NCI-H2171 (cell line): ENCODE results near the gene ARHGAP15.

ENCODE experiments used
- DNase-seq: peaks from one replicate; lab custom pipeline; 2025; lab: John Stamatoyannopoulos, UW

The ARHGAP15 gene

DNA sequence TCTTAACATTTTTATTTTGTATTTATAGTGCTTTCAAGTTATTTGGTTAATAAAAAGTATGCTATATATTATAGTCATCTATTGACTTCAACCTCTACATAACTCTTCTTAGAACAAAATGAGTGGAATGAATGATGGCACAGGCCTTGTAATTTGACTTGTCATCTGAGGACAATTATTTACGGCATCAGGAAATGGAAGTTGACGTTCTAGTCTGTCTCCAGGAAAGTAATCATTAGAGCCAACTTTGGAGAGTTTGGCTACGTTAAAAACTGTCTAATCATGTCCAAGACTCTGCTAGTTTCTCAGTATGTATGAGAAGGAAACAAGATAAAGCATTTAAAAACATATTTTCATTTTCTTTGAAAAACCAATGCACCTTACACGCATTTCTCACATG, 353.6 kb downstream of the ARHGAP15 start:
- no peak for DNase-seq

DNA sequence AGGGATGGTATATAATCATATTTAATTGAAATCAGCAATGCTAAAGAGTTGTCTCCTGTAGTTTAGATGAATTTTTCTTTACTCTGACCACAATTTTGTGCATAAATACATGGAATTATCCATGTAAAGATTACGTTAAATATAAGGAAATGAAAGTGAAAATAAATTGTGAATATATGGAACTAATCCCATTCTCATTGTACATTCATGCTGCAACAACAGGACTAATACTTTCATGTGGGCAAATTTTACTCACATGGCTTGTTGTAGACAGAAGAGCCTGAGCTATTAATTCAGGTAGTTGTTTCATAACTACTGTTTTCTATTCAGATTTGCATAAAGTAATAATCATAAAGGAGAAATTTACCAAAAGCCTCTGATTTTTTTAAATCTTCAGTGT, 357.8 kb downstream of the ARHGAP15 start:
- DNase-seq = no peak

DNA sequence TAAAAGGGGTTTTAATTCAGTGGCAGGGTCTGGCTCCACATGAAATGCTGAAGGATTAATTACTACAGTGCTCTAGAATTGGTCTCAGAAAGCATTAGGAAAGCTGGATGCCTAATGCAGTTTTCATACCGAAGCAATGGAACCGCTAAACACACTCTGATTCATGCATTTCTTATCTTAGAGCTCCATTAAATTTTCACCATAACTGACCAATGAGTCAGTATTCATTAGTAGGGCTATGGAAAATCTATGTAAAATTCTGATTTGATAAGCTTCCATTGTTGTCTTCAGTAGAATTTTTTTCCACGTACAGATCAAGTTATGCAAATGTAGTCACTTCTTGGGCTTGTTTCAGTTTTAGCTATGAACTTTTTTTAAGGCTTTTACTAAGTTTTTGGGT, 359.9 kb downstream of the ARHGAP15 start:
- DNase-seq = no peak

DNA sequence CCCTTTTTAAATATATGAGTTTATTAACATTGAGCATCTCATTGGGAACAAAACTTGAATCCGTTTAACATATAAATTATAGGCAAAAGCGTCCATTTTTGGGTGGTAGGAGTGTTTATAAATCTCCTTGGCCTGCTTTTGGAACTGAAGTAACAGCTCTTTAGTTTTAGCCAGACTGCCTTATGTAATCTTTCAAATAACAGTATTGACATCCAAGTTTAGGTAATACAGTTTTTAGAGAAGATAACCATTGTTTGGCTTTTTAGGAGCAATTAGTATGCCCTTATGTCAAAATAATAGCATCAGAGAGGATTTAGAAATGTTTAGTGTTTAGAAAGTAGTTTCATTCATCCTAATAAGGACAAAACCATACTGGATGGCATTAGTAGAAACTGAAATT, 361.9 kb downstream of the ARHGAP15 start:
- no peak for DNase-seq

DNA sequence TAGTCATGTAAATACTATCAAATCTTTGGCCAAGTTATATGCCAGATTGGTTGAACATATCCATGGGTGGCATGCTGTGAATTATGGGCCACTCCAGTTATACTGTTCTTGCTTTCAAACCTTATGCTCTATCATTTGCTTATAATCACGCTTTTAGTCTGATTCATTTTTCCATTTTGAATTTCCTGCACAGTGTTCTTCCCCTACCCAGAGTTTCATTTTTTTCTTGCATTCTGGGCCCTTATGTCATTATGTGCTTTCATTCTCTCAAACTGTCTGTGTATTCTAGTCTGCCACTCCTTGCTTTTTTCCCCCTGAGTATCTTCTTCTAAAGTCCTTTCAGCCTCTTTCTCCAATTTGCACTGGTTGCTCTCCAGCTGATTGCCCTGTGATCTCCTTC, 364.1 kb downstream of the ARHGAP15 start:
- DNase-seq = no peak

DNA sequence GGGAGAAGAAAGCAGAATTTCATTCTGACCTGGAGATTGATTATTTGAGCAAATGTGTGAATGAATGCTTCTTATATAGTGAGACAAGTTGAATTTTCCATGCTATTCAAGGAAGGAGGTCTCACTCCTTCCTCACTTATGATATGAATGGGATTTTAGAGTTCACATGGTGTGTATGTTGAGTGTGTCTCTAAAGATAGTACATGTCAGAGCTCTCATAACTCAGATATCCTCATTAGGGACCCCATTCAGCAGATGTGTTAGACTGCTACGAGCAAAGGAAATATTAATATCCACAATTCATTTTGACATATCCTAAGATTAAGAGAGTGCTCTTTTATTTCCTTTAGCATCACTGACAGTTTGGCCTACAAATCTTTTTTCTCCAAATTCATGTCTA, 368.5 kb downstream of the ARHGAP15 start:
- no peak for DNase-seq

DNA sequence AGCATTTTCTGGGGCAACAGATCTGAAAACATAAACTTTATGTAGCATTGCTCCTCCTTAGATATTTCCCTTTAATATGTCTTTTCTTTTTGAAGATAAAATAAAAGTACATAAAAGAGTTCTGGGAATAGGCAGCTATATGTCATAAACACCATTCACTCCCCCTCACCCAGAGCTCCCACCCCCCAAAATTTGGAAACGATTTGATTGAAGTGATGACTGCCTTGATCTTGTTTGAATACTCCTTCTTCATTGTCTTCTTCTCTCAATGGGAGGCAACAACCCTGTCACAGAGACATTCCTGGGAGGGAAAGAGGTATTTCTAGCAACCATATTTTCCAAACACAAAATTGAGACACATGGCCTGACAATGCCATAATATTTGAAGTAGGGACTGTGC, 369.3 kb downstream of the ARHGAP15 start:
- no peak for DNase-seq

DNA sequence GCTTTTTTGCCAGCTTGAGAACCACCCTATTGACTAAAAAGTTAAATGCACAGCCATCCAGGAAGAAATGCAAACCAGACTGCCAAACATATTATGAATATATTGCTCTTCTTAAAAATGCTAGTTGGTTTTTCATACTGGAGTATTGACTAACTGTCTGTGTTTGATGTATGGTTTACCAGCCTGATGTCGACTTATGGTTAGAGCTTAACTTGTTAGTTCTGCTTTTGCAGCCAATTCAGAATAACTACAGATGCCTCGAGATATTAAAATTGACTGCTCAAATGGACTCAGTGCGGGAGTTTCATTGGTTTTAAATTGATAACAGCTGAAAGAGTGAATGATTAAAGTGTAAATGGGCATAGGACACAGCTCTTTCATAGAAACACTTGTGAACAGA, 369.8 kb downstream of the ARHGAP15 start:
- DNase-seq = no peak

DNA sequence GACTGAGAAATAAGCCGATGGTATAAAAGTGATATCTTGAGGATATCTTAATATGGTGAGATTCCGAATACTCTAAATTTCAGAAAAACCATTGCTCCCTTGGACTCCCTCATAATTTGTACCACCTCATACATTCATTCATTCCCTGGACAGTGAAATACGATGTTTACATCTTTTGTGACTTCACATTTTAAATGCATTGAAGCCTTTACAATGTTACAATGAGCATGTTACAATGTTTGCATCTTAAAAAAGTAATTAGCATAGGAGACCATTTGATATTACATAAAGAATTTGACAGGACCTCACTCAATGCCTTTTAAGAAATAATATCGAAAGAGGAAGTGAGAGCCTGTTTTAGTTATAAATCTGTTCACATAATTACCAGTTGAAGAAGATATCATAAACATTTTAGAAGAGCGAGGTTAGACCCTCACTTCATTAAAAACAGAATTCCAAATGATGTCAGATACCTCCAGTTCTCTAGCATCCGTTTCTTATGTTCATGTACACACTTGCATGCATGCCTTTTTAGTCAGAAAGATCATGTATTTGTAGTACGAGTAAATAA, 372.0 kb downstream of the ARHGAP15 start:
- no peak for DNase-seq

DNA sequence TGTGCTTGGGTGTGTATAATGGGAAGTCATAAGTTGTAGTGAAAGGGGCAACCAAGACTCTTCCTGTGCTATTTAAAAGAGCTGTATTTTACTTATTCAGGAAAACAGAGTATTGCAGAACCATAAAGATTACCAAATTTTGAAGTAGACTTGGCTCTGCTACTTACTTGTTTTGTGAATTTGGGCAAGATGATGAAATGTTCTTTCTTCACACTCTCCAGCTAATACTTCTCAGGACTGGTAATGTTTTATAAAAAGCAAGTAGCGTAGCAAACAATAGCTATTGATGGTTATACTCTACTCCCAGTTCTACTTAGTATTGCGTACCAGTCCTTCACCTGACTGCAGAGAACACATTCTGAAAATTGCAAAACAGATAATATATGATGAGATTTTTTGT, 374.1 kb downstream of the ARHGAP15 start:
- DNase-seq = no peak

DNA sequence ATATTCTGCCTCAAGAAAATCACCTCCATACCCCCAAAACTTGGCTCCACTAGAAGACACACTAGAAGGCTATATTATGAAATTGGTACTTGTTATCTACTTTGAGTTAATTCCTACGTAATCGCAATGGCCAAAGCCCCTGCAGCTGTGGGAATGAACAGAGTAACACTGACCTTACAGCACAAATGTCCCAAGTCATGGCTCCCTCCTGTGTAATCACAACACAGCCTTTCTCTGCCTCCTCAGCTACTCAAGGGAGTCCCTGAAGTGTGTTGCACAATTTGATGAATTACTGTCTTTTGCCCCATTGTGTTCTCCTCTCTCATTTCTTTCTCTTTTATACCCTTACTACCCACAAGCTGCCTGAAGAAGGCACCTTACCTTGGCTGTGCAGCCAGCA, 375.2 kb downstream of the ARHGAP15 start:
- DNase-seq = no peak

DNA sequence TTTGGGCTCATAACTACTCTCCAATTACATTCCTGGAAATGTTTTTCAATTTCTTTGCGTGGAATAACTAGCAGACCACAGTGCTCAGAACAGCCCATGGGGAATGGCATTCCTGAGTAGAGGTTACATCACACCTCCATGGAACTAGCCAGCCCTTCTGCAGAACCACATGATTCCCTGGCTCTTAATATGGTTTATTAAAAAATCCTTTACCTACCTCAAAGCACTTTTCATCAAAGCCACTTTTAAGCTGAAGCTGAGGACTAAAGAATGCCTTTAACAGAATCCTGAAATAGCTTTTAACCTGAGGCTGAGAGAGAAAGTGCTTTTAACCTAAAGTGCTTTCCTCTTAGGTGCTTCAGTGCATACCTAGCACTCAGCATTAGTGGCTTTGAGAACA, 376.3 kb downstream of the ARHGAP15 start:
- DNase-seq = no peak

DNA sequence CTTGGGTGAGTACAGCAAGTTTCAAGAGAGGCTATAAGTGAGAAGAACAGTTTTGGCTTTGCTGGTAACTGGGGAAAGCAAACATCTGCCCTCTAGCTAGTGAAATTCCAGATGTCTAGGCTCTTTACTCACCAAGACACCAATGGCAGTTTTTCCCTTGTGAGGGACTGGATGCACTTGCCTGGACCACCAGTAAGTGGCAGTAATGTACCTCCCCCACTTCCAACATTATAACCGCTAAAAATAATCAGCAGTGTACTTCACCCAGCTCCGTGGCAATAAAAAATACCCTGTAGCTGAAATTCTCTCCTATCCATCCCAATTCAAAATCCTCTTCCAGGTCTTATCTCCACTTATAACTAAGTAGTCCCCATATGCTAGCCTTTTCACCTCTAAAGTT, 383.9 kb downstream of the ARHGAP15 start:
- DNase-seq = no peak

DNA sequence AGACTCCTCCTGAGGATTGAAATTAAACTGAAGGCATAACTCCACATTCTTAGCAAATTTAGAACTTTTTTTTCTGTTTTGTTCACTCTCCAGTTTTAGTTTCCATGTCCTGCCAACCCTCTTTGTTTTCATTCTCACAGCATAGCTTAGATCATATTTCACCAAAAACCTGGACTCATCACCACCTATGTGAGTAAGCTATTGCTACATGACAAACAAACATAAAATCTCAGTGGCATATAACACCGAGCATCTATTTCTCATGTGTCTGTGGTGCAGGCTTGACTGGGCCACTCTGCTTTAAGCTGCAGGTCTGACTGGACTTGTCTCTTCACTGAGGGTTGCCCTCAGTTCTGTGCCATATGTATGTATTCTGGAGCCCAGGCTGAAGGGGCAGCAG, 385.2 kb downstream of the ARHGAP15 start:
- DNase-seq = no peak

DNA sequence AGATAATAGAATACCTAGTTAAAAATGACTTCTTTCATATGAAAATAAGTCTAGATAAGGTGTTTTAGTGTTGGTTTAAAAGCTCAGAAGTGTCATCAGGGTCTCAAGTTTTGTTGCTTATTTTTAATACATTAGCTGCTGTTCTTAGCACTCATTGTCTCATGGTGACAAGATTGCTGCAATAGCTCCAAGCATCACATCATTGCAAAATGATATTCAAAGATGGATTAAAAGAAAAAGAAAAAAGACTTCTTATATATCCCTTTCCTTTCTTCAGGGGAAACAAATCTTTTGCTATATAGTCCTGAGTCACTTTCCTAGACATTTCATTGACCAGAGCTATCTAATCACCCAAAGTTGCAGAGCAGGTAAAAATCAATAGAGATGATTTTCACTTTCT, 386.1 kb downstream of the ARHGAP15 start:
- no peak for DNase-seq

DNA sequence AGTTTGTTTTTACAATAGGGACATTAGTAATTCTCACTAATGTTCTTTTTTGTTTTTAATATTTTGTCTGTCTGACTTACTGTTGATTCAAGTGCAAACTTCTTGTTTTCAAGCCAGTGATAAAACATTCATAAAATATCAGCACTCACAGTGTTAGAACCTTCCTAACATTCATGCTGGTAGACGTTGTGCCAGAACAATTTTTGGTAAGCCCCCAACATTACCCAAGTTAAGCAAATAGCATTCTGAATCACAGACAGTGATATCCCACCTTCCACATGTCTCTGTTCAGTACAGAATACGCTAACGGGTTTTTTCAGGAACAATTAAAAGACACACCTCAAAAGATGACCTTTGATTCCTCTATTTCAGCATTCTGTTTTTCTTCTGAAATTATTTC, 390.3 kb downstream of the ARHGAP15 start:
- no peak for DNase-seq

DNA sequence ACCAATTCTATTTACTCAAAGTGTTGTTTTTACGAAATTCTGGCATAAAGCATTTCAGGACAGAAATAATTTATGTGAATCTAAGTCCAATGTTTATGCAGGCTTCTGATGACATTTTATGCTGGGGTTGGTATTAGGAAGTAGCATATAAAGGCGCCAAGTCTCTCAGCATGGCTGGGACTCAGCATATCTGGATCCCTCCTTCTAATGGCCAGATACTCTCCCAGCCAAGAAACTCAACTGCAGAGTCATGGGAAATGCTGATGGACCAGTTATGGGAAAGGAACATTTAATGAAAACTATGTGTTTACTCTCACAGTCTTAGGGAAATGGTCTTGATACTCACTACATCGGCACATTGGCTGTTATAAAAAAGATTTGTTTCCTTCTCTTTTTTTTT, 392.2 kb downstream of the ARHGAP15 start:
- no peak for DNase-seq

DNA sequence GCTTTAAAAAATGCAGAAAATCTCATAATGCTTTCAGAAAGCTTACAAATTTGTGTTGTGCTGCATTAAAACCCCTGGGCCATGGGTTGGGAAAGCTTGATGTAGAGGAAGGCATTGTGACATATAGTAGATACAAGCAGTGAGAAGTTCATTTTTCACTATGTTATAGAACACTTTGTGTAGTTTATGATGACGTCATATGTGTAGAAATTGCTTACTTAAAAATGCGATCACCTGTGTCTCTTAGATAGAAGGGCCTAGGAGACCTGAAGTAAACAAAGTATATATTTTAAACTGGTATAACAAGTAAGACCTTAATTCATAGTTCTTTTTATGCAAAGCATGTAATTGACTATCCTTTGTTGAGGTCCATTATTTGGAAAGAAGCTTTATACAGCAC, 393.5 kb downstream of the ARHGAP15 start:
- no peak for DNase-seq

DNA sequence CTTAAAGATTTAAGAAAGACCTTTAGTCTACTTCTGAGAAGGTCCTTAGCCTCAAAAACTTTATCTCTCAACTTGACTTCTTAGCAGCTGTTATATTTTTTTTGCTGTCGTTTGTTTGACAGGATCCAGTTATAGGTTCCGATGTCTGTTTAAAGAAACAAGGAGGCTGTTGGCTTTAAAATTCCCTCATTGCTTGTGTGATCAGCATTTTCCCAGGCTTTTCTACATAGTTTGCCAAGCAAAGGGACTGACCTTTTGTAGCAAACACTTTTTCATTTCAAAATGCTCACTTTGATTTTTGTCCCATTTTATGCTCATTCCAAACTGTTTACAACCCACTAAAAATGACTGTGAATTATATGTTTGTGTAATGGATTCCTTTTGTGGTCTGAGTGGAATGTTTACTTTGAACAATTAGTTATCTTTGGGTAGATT, 394.9 kb downstream of the ARHGAP15 start:
- no peak for DNase-seq

DNA sequence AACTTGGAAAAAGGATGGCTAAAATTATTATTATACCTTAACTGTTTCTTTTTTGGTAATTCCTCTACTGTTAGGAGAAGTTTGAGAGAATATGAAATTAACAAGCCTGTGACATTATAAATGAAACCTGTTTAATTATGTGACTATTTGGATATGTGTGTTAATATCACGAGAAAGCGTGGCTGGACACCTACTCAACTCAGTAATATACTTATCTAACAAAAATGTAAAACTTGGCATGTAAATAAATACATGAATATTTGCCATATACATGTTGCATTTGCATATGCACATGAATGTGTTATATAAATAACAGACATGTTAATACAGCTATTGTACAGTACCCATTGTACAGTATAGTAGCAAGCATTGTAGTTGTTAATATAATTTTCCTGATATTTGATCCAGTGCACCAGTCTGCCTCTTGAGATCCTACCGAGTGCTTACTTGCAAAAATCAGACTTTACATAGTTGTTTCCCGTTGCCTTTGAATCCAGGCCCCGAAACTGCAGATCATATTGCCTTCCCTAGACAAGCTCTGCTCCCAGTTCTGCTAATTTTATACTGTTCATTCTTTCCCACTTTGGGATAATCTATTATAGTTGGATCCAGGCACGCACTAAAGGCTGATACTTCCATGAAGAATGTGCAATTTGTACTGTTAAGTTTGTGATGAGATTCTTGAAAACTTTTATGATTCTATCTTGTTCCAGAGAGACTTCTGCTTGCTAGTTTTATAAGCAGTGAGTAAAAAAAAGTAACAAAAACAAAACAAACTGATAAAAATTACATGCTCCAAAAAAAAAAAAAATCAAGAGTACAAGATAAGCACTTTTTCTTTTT, 395.6 kb downstream of the ARHGAP15 start:
- no peak for DNase-seq

DNA sequence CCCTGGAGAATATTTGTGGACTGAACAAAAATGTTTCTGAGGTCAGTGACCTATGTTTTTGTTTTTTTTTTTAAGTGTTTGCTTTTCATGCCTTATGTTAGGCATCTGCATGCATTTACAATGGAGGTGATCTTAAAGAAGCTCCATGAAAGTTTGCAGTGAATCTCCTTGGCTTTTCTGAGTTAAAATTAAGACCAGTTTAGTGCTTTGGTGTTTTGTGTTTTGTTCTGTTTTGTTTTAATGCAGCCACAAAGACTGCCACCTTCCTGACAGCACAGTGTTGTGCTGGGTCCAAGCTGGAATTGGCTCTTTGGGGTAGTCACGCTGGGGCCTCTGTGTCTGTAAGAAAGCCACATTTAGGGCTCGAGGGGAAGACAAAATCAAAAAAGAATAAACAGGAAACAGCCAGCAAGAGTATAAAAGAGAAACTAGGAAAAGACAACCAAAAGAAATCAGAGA, 396.2 kb downstream of the ARHGAP15 start:
- no peak for DNase-seq

DNA sequence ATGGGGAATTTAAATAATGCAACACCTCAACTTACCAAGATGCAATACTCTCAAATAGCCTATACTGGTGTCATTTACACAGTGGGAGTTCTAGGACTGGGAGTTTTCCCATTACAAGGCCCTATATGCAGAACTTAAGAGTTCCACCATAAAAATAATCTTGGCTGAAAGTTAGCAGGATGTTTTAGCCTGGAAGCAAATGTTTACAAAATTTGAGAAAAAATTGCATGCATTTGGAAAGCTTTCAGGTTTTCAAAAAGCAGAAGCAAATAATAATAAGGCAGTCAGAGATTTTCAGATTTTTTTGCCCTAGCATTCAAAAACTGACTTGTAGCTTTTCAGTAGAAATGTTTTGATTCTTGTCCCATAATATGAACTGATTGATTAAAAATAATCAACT, 397.3 kb downstream of the ARHGAP15 start:
- no peak for DNase-seq

DNA sequence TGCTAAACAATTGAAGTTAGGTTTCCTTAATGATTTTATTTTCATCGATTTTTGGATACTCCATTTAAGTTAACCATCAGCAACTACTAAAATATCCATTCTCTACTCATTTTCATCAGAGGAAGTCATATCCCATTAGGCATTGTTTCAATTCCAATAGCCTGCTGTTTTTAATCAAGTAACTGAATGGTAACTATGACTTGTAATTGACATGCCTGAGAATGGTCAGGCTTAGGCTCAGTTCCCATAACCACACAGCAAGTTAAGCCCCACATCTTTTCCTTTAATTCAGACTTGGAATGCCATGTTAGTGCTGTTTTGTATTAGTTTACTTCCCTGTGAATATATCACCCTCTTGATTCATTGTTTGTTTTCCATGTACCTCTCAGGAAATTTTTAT, 398.8 kb downstream of the ARHGAP15 start:
- no peak for DNase-seq
